ENCODE results near the gene LY86.

The LY86 gene

GRCh38 chr6:6570929-6571671 is 17.4 kb upstream of the LY86 start:
- no peak for DNase-seq

- no peak for DNase-seq
Measured at GRCh38 chr6:6575143-6575542, 13.4 kb upstream of the LY86 start.

GRCh38 chr6:6577735-6578134 is 10.8 kb upstream of the LY86 start:
- no peak for DNase-seq

GRCh38 chr6:6579281-6579680 is 9.2 kb upstream of the LY86 start:
- no peak for DNase-seq

GRCh38 chr6:6580225-6580856 is 8.2 kb upstream of the LY86 start:
- no peak for DNase-seq

GRCh38 chr6:6581054-6581453 is 7.5 kb upstream of the LY86 start:
- DNase-seq: no peak

GRCh38 chr6:6582131-6582530 is 6.4 kb upstream of the LY86 start:
- no peak for DNase-seq

- DNase-seq: peak; percentile 28
Measured at GRCh38 chr6:6583836-6584235, 4.7 kb upstream of the LY86 start.

- DNase-seq: no peak
Measured at GRCh38 chr6:6584310-6585002, 4.1 kb upstream of the LY86 start.

GRCh38 chr6:6585003-6585311 is 3.6 kb upstream of the LY86 start:
- DNase-seq: no peak

GRCh38 chr6:6586167-6586566 is 2.4 kb upstream of the LY86 start:
- no peak for DNase-seq

GRCh38 chr6:6586671-6587526 is 1.6 kb upstream of the LY86 start:
- DNase-seq: no peak

- DNase-seq: no peak
Measured at GRCh38 chr6:6587696-6588063, 840 bp upstream of the LY86 start.

GRCh38 chr6:6588924-6589709 is 597 bp downstream of the LY86 start:
- no peak for DNase-seq

- DNase-seq: no peak
Measured at GRCh38 chr6:6590530-6590929, 2.0 kb downstream of the LY86 start.

GRCh38 chr6:6591778-6592465 is 3.4 kb downstream of the LY86 start:
- DNase-seq: no peak

GRCh38 chr6:6592826-6593475 is 4.4 kb downstream of the LY86 start:
- DNase-seq: no peak

- DNase-seq: no peak
Measured at GRCh38 chr6:6593867-6594468, 5.4 kb downstream of the LY86 start.

- no peak for DNase-seq
Measured at GRCh38 chr6:6595025-6595424, 6.5 kb downstream of the LY86 start.

- no peak for DNase-seq
Measured at GRCh38 chr6:6595952-6596351, 7.4 kb downstream of the LY86 start.
